Muscle of leg (tissue), 16 donors: Measurements from ENCODE around the gene FOXI1. TPM values are rescaled to one million over a fixed set of nuclear protein-coding genes. Genes with fewer than 3 reads are reported as not detected.

Source experiments
- DNase-seq: peaks from one replicate; pipeline ENCODE4 v3.0.0; 2013
- H3K27ac ChIP-seq: one replicate; pipeline ENCODE4 v1.5.1; 2013; ENCODE audit warnings: mild to moderate bottlenecking, low read length, control low read depth
- H3K27me3 ChIP-seq: one replicate; pipeline ENCODE4 v1.6.1; 2013; ENCODE audit warnings: low read length; ENCODE audit not compliant: control insufficient read depth, insufficient read depth
- H3K36me3 ChIP-seq: one replicate; pipeline ENCODE4 v1.6.1; 2013; ENCODE audit warnings: low read length; ENCODE audit not compliant: control insufficient read depth, insufficient read depth
- H3K4me1 ChIP-seq: one replicate; pipeline ENCODE4 v1.6.1; 2013; ENCODE audit warnings: low read length; ENCODE audit not compliant: control insufficient read depth, insufficient read depth
- H3K4me3 ChIP-seq: one replicate; pipeline ENCODE4 v1.5.1; 2013; ENCODE audit warnings: low read length, control low read depth
- H3K9me3 ChIP-seq: replicated peaks from 2 replicates; pipeline ENCODE4 v1.6.1; 2013; ENCODE audit warnings: low read depth, low read length; ENCODE audit not compliant: control insufficient read depth
- WGBS: methylation state at CpG from one replicate; pipeline ENCODE4 v1.1.5; 2013; ENCODE audit warnings: missing lambda C conversion rate; ENCODE audit not compliant: insufficient coverage; 5-methylcytosine and 5-hydroxymethylcytosine counted together
- long read RNA-seq, 11 donors: transcript quantifications; one replicate each; lab custom pipeline, GENCODE V29; 2026
- polyA plus RNA-seq, 8 donors: library from polyadenylated mRNA; unstranded; fragments of 120-200 nt; gene quantifications; one replicate each; pipeline versions ENCODE4 v1.2.1 to v1.2.3, GENCODE V29; 2013; ENCODE audit warnings: inconsistent platforms in 1 of 8, low replicate concordance in 1 of 8; ENCODE audit not compliant: insufficient read length in 8 of 8, insufficient read depth in 1 of 8
- total RNA-seq: library from RNA; stranded (reverse); fragments of 120-200 nt; gene quantifications from one replicate; pipeline ENCODE4 v1.2.4, GENCODE V29; 2013

FOXI1 gene
- not detected for total RNA-seq
- not detected for polyA plus RNA-seq
- long read RNA-seq, donor 1: 0 reads
- long read RNA-seq, donor 2: 0 reads
- long read RNA-seq, donor 3: 0 reads
- long read RNA-seq, donor 4, partial matches to known transcripts: 0 of 1 reads
- long read RNA-seq, donor 4, other reads (novel, unspliced or antisense): 0 of 1 reads
- long read RNA-seq, donor 5: 0 reads
- long read RNA-seq, donor 6: 0 reads
- long read RNA-seq, donor 7: 0 reads
- long read RNA-seq, donor 8: 0 reads
- long read RNA-seq, donor 9: 0 reads
- long read RNA-seq, donor 10: 0 reads
- long read RNA-seq, donor 11: 0 reads

- Histone ChIP-seq H3K4me3 (no peak within 1 kb of the TSS), H3K27me3 (no peaks in the 10 kb centered on the region), H3K36me3 (no peaks in the 10 kb centered on the region), H3K9me3 (no peaks in the 10 kb centered on the region), H3K27ac (no peak within 1 kb of the TSS), H3K4me1 (peaks cover 8% of the 10 kb centered on the region)
- no peak for DNase-seq
- 70% methylated on average over 35 of the region's 53 CpGs for WGBS
Measured at GRCh38 chr5:170105642-170106611, at the start of gene FOXI1. TSS of gene FOXI1 (plus strand) at chr5:170105897. CDS start at chr5:170105958, 61 bp downstream.

GRCh38 chr5:170056561-170057267 lies 49.0 kb upstream of the FOXI1 start:
- H3K27ac ChIP-seq: no peak overlapping the region
- H3K9me3 ChIP-seq: no peaks in the 10 kb centered on the region
- H3K4me3 ChIP-seq: no peak overlapping the region
- peak; percentile 7 for DNase-seq
- peaks cover 2% of the 10 kb centered on the region for H3K4me1 ChIP-seq
- WGBS: 48% methylated on average over 7 of the region's 11 CpGs
- no peaks in the 10 kb centered on the region for H3K27me3 ChIP-seq
- no peaks in the 10 kb centered on the region for H3K36me3 ChIP-seq

GRCh38 chr5:170057311-170057710 lies 48.4 kb upstream of the FOXI1 start:
- Histone ChIP-seq H3K27me3 (no peaks in the 10 kb centered on the region), H3K4me1 (peaks cover 2% of the 10 kb centered on the region), H3K9me3 (no peaks in the 10 kb centered on the region), H3K27ac (no peak overlapping the region), H3K36me3 (no peaks in the 10 kb centered on the region), H3K4me3 (no peak overlapping the region)
- 80% methylated on average over 7 of the region's 11 CpGs for WGBS
- DNase-seq: no peak

GRCh38 chr5:170059221-170059620 lies 46.5 kb upstream of the FOXI1 start:
- H3K27me3 ChIP-seq: no peaks in the 10 kb centered on the region
- no peaks in the 10 kb centered on the region for H3K9me3 ChIP-seq
- no peak overlapping the region for H3K27ac ChIP-seq
- DNase-seq: no peak
- H3K4me1 ChIP-seq: peaks cover 2% of the 10 kb centered on the region
- no peak overlapping the region for H3K4me3 ChIP-seq
- no CpG with 5 or more reads among the region's 1 CpG for WGBS
- H3K36me3 ChIP-seq: no peaks in the 10 kb centered on the region

GRCh38 chr5:170067152-170067551 lies 38.5 kb upstream of the FOXI1 start:
- H3K36me3 ChIP-seq: no peaks in the 10 kb centered on the region
- H3K4me1 ChIP-seq: no peaks in the 10 kb centered on the region
- DNase-seq: no peak
- H3K27me3 ChIP-seq: no peaks in the 10 kb centered on the region
- no peaks in the 10 kb centered on the region for H3K9me3 ChIP-seq
- no peak overlapping the region for H3K4me3 ChIP-seq
- H3K27ac ChIP-seq: no peak overlapping the region

- no peak overlapping the region for H3K4me3 ChIP-seq
- no peak overlapping the region for H3K27ac ChIP-seq
- 83% methylated on average over 1 of the region's 4 CpGs for WGBS
- H3K36me3 ChIP-seq: no peaks in the 10 kb centered on the region
- no peak for DNase-seq
- H3K27me3 ChIP-seq: no peaks in the 10 kb centered on the region
- no peaks in the 10 kb centered on the region for H3K9me3 ChIP-seq
- H3K4me1 ChIP-seq: no peaks in the 10 kb centered on the region
Measured at GRCh38 chr5:170067574-170068170, 38.0 kb upstream of the FOXI1 start.

GRCh38 chr5:170069512-170069911 lies 36.2 kb upstream of the FOXI1 start:
- WGBS: 100% methylated on average over 1 of the region's 5 CpGs

GRCh38 chr5:170070556-170071412 lies 34.9 kb upstream of the FOXI1 start:
- no peaks in the 10 kb centered on the region for H3K36me3 ChIP-seq

More at GRCh38 chr5:170069512-170069911, 36.2 kb upstream of the FOXI1 start:
- Histone ChIP-seq H3K9me3 (no peaks in the 10 kb centered on the region), H3K36me3 (no peaks in the 10 kb centered on the region), H3K27me3 (no peaks in the 10 kb centered on the region), H3K4me1 (no peaks in the 10 kb centered on the region), H3K4me3 (no peak overlapping the region), H3K27ac (no peak overlapping the region)
- DNase-seq: no peak

GRCh38 chr5:170071748-170072147 lies 33.9 kb upstream of the FOXI1 start:
- Histone ChIP-seq H3K27me3 (no peaks in the 10 kb centered on the region), H3K36me3 (no peaks in the 10 kb centered on the region), H3K9me3 (no peaks in the 10 kb centered on the region), H3K4me3 (no peak overlapping the region), H3K27ac (no peak overlapping the region), H3K4me1 (peaks cover 14% of the 10 kb centered on the region)
- no peak for DNase-seq
- WGBS: no CpG with 5 or more reads among the region's 2 CpGs

More at GRCh38 chr5:170070556-170071412, 34.9 kb upstream of the FOXI1 start:
- Histone ChIP-seq H3K27ac (no peak overlapping the region), H3K4me1 (peaks cover 7% of the 10 kb centered on the region), H3K9me3 (no peaks in the 10 kb centered on the region), H3K4me3 (no peak overlapping the region), H3K27me3 (no peaks in the 10 kb centered on the region)
- 19% methylated on average over 10 of the region's 14 CpGs for WGBS
- peak; percentile 51 for DNase-seq
